Renal cortical epithelial cell (primary cell): ENCODE data around the gene XBP1. TPM values are rescaled to one million over a fixed set of nuclear protein-coding genes. Genes with fewer than 3 reads are reported as not detected.
"Not testable (repeated sequence)": the region's sequence is repeated elsewhere in the genome, so short reads cannot be mapped to it uniquely, and the experiment has no call there.

ENCODE experiments used
- DNase-seq: peaks from one replicate; pipeline ENCODE4 v3.0.0-alpha.2; 2011; ENCODE audit warnings: low read depth
- total RNA-seq: library from RNA; depleted of rRNA; stranded (reverse); fragments of >200 nt; gene quantifications from 2 replicates; pipeline ENCODE4 v1.2.3, GENCODE V29; 2014

Gene XBP1
- 156 and 197 TPM in 2 replicates for total RNA-seq

GRCh38 chr22:28800308-28801041, at the start of gene XBP1:
XBP1 (minus strand) TSS chr22:28800569.
- peak; percentile 79 for DNase-seq

DNA sequence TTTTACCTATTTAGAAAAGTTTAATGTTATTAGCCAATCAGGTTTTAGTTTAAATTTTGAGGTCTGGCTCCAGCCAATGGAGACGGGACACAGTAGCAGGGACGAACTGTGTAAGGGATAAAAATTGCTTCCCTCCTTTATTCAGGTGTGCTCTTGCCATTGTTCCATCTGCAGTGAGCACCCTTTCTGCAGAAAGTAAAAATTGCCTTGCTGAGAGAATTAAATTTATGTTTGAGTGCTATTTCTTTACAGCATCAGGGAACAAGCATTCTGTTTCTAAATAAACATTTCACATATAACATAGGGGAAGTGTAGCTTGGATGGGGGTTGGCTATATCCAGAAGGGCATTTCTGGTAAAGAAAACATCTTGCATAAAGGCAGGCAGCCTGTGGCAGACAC, 46.6 kb upstream of the XBP1 start:
- DNase-seq = no peak

- DNase-seq = not testable (repeated sequence)
Measured at GRCh38 chr22:28844277-28844676, 43.9 kb upstream of the XBP1 start.

DNA sequence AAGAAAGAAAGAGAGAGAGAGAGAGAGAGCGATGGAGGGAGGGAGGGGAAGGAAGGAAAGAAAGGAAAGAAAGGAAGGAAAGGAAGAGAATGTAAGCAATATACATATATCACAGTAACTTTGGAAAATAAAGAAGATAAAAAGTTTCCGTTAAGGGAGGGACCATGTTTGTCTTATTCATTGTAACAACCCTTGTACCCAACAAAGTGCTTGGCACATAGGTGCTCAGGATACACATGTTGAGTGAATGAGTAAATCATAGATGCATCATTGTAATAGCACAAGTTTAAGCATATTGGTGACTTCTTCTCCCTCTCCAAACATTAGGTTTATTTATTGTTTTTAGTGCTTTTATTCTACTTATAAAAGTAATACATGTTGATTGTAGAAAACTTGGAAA, 43.3 kb upstream of the XBP1 start:
- DNase-seq = no peak

DNA sequence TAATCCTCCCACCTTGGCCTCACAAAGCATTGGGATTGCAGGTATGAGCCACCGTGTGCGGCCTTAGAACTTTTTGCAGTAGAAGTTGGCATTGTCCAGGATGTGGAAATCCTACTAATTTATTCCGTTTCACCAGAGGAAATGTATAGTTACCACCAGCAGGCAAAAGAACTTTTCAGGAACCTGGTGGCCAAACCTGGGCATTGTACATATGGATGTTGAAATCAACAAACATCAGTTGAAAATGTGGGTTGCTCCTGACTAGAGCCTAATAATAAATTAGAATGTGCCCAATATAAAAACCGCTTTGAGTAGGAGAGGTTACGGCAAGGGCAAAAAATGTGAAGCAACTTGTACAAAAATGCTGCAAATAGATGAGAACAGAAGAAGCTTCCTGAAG, 40.7 kb upstream of the XBP1 start:
- DNase-seq = no peak

DNA sequence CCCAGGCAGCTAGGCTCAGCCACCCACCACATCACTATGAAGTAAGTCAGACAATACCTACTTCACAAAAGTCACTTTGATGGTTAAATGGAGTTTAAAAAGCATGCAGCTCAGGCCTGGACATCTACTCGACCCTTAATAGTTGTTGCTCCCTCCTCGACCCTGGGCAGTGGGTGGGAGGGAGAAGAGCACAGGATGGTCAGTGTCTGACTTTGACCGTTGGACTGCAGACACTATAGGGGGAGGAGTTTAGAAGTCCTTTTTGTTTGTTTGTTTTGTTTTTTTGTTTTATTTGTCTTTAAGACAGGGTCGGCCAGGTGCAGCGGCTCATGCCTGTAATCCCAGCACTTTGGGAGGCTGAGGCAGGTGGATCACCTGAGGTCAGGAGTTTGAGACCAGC, 38.6 kb upstream of the XBP1 start:
- no peak for DNase-seq

GRCh38 chr22:28837640-28838039, 37.3 kb upstream of the XBP1 start:
- no peak for DNase-seq

- no peak for DNase-seq
Measured at GRCh38 chr22:28835630-28836189, 35.3 kb upstream of the XBP1 start.

DNA sequence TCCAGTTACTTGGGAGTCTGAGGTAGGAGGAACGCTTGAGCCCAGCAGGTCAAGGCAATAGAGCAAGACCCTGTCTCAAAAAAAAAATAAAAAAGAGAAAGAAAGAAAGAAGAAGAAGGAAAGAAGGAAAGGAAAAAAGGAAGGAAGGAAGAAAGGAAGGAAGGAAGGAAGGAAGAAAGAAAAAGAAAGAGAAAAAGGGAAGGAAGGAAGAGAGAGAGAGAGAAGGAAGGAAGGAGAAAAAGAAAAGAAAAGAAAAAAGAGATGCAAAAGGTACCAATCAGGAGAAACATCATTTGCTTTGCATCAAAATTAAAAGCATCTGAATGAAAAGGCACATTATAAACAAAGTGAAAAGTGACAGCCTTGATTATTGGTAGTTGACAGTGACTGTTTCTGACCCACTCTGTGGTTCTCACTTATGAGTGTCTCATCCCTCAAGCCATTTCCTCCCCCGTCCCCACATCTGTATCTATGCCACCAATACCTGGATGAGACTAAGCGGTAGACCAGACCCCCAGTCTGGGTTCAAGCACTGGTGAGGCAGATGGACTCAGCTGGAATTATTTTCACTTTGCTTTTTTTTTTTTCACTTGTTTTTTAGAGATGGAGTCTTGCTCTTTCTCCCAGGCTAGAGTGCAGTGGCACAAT, 33.0 kb upstream of the XBP1 start:
- no peak for DNase-seq

GRCh38 chr22:28832731-28833130, 32.4 kb upstream of the XBP1 start:
- no peak for DNase-seq

DNA sequence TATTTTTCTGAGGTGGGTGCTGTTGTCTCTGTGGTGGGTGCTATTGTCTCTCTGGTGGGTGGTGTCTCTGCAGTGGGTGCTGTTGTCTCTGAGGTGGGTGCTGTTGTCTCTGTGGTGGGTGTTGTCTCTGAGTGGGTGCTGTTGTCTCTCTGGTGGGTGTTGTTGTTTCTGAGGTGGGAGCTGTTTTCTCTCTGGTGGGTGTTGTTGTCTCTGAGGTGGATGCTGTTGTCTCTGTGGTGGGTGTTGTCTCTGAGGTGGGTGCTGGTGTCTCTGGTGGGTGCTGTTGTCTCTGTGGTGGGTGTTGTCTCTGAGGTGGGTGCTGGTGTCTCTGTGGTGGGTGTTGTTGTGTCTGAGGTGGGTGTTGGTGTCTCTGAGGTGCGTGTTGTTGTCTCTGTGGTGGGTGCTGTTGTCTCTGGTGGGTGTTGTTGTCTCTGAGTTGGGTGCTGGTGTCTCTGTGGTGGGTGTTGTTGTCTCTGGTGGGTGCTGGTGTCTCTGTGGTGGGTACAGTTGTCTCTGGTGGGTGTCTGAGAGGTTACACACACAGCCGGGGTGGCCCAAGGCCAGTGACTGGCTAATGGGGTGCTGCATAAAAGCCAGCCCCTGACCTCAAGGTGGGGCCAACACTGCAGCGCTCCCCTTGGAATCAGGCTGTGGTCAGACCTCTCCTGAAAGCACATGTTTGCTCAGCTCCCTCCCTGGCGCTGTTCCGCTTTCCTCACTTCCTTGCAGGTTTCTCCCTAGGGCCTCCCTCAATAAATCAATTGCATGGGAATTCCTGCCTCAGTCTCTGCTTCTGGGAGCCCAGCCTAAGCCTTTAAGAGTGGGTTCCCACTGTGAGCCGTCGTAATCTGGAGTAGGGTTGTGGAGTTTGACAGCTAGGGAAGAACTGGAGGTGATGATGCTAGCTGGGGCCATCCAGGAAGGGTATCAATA, 31.0 kb upstream of the XBP1 start:
- no peak for DNase-seq

- no peak for DNase-seq
Measured at GRCh38 chr22:28830441-28830840, 30.1 kb upstream of the XBP1 start.

GRCh38 chr22:28829358-28830181, 29.2 kb upstream of the XBP1 start:
- peak; percentile 50 for DNase-seq

GRCh38 chr22:28826921-28827320, 26.6 kb upstream of the XBP1 start:
- DNase-seq = no peak

GRCh38 chr22:28826430-28826829, 26.1 kb upstream of the XBP1 start:
- DNase-seq = not testable (repeated sequence)

GRCh38 chr22:28824455-28824854, 24.1 kb upstream of the XBP1 start:
- DNase-seq = not testable (repeated sequence)

DNA sequence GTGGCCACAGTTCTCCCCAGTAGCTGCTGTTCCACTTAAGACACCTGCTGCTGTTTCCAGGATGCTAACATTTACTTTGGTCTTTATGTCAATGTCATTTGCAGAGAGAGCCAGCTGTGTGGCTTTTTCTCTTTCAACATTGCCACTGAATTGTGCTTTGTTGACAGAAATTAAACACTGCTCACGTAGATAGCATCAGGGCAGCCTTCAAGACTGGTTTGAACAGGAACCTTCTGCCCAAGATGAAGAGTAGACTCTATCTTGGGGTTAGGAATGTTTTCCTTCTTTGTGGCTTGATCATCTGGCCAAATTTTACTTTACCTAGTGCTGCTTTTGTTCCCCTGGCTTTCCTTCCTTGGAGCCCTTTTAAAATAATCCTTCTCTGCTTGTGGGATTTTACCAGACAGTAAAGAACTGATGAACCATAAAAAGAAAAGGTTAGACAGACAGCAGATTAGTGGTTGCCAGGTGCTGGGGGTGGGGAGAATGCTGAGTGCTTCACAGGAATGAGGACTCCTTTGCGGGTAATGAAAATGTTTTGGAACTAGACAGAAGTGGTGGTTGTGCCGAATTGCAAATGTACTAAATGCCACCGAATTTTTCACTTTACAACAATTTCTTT, 22.7 kb upstream of the XBP1 start:
- peak; percentile 40 for DNase-seq

GRCh38 chr22:28821452-28821851, 21.1 kb upstream of the XBP1 start:
- DNase-seq = no peak

DNA sequence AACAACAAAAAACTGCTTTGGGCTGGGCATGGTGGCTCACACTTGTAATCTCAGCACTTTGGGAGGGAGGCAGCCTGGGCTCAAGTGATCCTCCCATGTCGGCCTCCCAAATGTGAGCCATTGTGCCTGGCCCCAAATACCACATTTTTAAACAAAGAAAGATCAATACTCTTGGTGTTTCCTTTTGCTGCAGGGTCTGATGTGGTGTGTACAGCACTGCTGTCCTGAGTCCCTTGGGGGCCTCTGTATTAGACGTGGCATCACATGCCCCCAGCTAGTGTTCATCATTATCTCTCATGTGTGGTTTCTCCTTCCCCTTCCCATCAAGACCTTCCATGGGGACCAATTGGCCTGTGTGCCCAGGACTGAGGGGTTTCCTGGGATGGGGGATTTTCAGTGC, 20.5 kb upstream of the XBP1 start:
- no peak for DNase-seq

DNA sequence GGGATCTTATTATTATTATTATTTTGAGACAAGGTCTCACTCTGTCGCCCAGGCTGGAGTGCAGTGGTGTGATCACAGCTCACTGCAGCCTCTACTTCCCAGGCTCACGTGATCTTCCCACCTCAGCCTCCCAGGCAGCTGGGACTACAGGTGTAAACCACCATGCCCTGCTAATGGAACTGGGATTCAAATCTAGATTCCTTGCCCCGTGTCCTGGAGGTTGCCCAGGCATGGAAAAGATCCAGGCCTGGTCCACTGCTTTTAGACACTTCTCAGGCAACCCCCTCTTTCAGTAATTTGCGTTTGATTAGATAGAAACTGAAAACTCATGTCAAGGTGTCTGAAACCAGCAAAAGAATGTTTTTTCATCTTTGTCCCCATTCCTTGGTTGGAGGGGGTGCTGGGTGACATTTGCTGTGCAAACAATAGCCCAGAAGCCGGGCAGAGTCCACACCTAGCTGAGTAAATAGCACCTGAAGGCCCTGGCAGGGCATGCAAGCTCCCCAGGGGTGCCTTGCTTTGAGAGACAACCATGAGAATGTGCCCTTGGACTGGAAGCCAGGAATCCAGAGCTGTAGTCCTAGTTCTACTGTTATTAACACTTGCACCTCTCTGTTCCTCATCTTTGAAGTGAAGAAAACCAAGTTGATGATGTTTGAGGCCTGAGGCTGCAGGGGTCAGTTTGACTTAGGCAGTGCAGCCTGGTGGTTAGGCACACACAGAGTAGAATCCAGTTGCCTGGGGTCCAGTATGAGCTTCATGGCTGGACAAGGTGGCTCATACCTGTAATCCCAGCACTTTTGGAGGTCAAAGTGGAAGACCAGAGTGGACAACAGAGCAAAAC, 19.1 kb upstream of the XBP1 start:
- DNase-seq = peak; percentile 9
